NCI-H345 treated with DMSO at 0.1 percent for 48 hours (cell line): ENCODE measurements around the gene PARP3.

Experiments
- DNase-seq: peaks from one replicate; lab custom pipeline; 2025; ENCODE audit not compliant: unreplicated experiment; lab: John Stamatoyannopoulos, UW

PARP3 gene

GRCh38 chr3:51966016-51966415 lies 23.9 kb downstream of the PARP3 start:
- no peak for DNase-seq

DNA sequence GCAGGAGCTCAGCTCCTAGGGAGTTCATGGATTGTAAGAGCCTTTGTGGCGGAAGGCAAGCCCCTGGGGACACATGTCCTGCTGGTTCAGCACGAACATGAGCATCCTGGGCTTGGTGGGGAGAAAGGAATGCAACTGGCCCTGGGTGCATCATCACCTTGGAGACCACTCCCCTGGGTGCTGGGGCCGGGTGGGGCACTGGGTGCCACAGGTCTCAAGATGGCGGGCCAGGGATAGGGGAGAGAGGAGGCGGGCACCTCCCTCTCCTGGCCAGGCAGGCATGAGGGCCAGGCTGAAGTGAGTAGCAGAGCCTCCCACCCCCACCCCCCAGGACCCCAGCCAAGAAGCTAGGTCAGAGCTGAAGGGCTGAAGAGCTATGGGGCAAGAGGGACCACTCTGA lies 24.3 kb downstream of the PARP3 start:
- DNase-seq = no peak

- DNase-seq = no peak
Observed at GRCh38 chr3:51966922-51967383, 24.8 kb downstream of the PARP3 start.

- DNase-seq = no peak
Observed at GRCh38 chr3:51967384-51968169, 25.4 kb downstream of the PARP3 start, which contains the start of gene PCBP4. Gene PCBP4 (minus strand): TSS chr3:51967454. CDS start chr3:51961240, 6,214 bp downstream.

- no peak for DNase-seq
Observed at GRCh38 chr3:51968170-51968775, 26.1 kb downstream of the PARP3 start.

- no peak for DNase-seq
Observed at GRCh38 chr3:51968883-51969678, 26.9 kb downstream of the PARP3 start.

GRCh38 chr3:51969841-51970240 lies 27.7 kb downstream of the PARP3 start:
- no peak for DNase-seq

GRCh38 chr3:51970606-51971300 lies 28.6 kb downstream of the PARP3 start:
- no peak for DNase-seq

- DNase-seq = no peak
Observed at GRCh38 chr3:51971350-51971749, 29.2 kb downstream of the PARP3 start.

DNA sequence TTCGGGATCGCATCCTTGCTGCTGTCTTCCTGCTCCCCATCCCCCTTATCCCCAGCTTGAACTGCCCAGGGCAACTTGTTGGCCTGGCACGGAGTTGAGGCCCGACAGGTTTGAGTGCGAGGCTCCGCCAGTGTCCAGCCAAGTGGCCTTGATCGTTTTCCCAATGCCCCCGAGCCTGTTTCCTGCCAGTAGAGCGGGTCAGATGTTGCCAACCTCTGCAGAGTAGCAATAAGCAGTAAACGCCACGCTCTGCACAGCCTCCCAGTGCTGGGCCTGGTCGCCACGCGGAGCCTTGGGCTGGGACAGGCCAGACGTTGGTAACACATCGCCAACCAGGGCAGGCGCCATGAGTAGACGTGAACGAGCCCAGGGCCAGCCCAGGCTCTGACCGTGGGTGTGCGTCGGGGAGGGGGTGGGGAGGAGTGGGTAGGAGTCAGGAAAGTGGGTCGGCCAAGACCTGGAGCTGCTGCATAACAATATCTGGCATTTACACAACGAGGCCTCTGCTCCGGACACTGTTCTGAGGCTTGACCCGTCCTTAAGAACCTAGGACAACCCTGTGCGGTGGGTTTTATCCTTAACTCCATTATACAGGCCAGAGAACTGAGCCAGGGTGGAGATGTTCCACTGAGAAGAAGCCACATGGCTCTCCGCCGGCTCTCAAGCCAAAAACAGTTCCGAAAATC lies 32.3 kb downstream of the PARP3 start:
- DNase-seq = no peak

DNA sequence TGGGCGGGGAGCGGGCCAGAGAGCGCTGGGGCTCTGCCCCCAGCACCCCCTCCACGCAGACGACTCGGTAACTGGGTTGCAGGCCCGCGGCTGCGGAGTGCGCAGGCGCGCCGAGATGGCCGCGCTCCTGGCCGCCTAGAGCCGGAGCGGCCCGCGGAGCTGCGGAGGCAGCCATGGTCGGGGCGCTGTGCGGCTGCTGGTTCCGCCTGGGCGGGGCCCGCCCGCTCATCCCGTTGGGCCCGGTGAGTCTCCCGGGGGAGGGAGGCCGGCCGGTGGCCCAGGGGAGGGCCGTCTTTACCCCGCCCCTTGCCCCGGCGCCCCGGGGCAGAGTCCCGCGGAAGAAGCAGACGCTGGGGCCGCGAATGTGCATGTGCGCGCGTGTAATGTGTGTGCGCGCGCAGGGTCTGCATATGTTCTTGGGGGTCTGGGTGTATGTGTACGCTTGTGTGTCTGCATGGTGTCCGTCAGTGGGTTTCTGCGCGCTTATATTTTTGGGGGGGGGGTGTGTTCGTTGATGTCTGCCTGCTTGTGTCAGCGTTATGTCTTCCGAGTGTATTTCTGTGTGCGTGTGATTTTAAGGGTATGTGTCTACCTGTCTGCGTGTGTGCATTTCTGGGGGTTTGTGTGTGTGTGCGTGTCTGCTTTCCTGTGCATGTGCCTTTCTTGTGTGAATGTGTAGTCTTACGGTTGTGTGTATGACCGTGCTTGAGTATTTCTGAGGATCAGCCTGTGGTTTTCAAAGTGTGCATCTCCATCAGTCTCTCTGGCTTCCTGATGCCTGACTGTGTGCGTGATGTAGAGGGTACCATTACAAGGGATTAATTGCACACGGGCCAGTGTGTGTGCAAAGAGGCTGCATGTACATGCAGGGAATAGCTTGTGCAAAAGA lies 33.0 kb downstream of the PARP3 start, which contains the start of gene ABHD14A:
TSS of gene ABHD14A (plus strand) at position 102 of the 889 bp plus-strand sequence. CDS start at position 174, 72 bp downstream.
- DNase-seq = no peak

- DNase-seq = no peak
Observed at GRCh38 chr3:51975852-51976549, 33.8 kb downstream of the PARP3 start.

DNA sequence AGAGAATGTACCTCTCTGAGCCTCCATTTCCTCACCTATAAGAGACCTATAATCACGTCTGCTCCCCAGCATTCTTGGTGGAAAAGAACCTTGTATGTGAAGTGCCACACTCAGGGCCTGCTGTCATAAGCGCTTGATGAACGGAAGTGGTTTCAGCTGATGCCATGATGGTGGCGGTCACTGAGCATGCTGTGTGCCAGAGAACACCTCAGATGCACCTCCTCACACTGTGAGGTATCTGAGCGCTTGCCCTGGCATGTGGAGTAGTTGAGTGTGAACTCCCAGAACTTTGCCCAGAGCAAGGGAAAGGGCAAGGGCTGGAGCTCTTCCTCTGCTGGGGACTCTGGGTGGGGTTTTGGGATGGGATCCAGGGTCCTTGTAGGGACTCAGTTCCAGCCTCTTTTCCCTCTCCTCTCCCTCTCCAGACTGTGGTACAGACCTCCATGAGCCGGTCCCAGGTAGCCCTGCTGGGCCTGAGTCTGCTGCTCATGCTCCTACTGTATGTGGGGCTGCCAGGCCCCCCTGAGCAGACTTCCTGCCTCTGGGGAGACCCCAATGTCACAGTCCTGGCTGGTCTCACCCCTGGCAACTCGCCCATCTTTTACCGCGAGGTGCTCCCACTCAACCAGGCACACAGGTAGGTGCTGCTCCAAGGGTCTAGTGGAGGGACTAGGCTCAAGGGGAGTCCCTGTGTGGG lies 35.4 kb downstream of the PARP3 start:
- no peak for DNase-seq

GRCh38 chr3:51978143-51978502 lies 36.0 kb downstream of the PARP3 start:
- no peak for DNase-seq

GRCh38 chr3:51980253-51980652 lies 38.1 kb downstream of the PARP3 start:
- no peak for DNase-seq

DNA sequence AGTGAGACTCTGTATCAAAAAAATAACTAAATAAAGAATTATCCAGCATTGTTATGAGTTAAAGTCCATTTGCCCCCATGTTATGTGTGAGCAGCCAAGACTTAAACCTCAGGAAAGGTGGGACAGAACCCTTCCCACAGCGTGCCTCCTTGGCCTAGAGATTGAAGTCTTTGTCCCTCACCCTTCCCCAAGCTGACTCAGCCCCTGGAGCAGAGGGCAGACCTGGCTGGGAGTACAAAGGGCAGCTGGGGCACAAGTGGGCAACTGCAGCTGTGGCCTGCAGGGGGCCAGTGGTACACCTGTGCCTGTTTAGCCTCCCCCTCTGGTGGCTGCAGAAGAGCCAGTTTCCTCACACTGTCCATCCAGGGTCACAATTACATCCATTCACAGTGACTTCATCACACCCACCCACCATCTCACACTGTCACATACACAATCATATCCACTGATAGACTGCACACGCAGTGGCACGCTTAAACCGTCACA lies 40.2 kb downstream of the PARP3 start:
- DNase-seq = no peak

- no peak for DNase-seq
Observed at GRCh38 chr3:51982838-51983577, 40.8 kb downstream of the PARP3 start, which contains the start of gene ACY1. Gene ACY1 (plus strand): TSS chr3:51983535. CDS start chr3:51984065, 530 bp downstream.
